Endodermal cell (in vitro differentiated cells): ENCODE measurements around the gene ZFYVE26. TPM values are rescaled to one million over a fixed set of nuclear protein-coding genes. Genes with fewer than 3 reads are reported as not detected.
"Not testable (repeated sequence)": the region's sequence is repeated elsewhere in the genome, so short reads cannot be mapped to it uniquely, and the experiment has no call there.

ENCODE experiments used
- DNase-seq: peaks from one replicate; pipeline ENCODE4 v3.0.0-alpha.2; 2017
- H3K27ac ChIP-seq: 2 replicates; pipeline ENCODE4 v1.5.1; 2013; ENCODE audit warnings: mild to moderate bottlenecking, low read depth, low read length, moderate library complexity
- H3K27me3 ChIP-seq: 2 replicates; pipeline ENCODE4 v1.6.1; 2013; ENCODE audit warnings: mild to moderate bottlenecking, low read length, moderate library complexity; ENCODE audit not compliant: insufficient read depth, control insufficient read depth, poor library complexity, severe bottlenecking
- H3K36me3 ChIP-seq: 2 replicates; pipeline ENCODE4 v1.7.0; 2013; ENCODE audit warnings: mild to moderate bottlenecking, low read length, moderate library complexity; ENCODE audit not compliant: control insufficient read depth, insufficient read depth
- H3K4me1 ChIP-seq: one replicate; pipeline ENCODE4 v1.7.0; 2013; ENCODE audit warnings: low read length; ENCODE audit not compliant: control insufficient read depth, insufficient read depth
- H3K4me3 ChIP-seq: 2 replicates; pipeline ENCODE4 v1.5.1; 2013; ENCODE audit warnings: mild to moderate bottlenecking, low read length, moderate library complexity
- H3K9ac ChIP-seq: 2 replicates; pipeline ENCODE4 v1.6.1; 2013; ENCODE audit warnings: mild to moderate bottlenecking, low read length, moderate library complexity; ENCODE audit not compliant: poor library complexity, severe bottlenecking; ENCODE audit errors: extremely low read depth
- H3K9me3 ChIP-seq: 2 replicates; pipeline ENCODE4 v1.6.1; 2013; ENCODE audit warnings: mild to moderate bottlenecking, low read length, moderate library complexity; ENCODE audit not compliant: control insufficient read depth
- H3K27ac Mint-ChIP-seq: 2 replicates; pipeline ENCODE4 v1.8.0; 2020; ENCODE audit warnings: mixed read lengths
- H3K27me3 Mint-ChIP-seq: 2 replicates; pipeline ENCODE4 v1.8.0; 2021; ENCODE audit warnings: mild to moderate bottlenecking, mixed read lengths; ENCODE audit not compliant: insufficient read depth
- H3K36me3 Mint-ChIP-seq: 2 replicates; pipeline ENCODE4 v1.8.0; 2020; ENCODE audit warnings: low read depth, mixed read lengths
- H3K4me1 Mint-ChIP-seq: 2 replicates; pipeline ENCODE4 v1.8.0; 2020; ENCODE audit warnings: mixed read lengths
- H3K4me3 Mint-ChIP-seq: 2 replicates; pipeline ENCODE4 v1.8.0; 2020; ENCODE audit warnings: mild to moderate bottlenecking, moderate library complexity, mixed read lengths
- H3K9me3 Mint-ChIP-seq: 2 replicates; pipeline ENCODE4 v1.8.0; 2020; ENCODE audit warnings: mild to moderate bottlenecking, mixed read lengths
- CTCF ChIP-seq: fragments of 200-600 bp; sonication (generic); conservative IDR thresholded peaks from 2 replicates; pipeline ENCODE4 v1.5.0; 2021; ENCODE audit warnings: antibody characterized with exemption, mild to moderate bottlenecking
- WGBS, 2 experiments: methylation state at CpG; one replicate each; pipeline versions ENCODE4 v1.1.5 to v1.1.7; 2013; ENCODE audit warnings: missing lambda C conversion rate in 2 of 2, mixed read lengths in 1 of 2; ENCODE audit not compliant: insufficient coverage in 1 of 2, insufficient read length in 1 of 2; 5-methylcytosine and 5-hydroxymethylcytosine counted together
- total RNA-seq, 2 donors: library from RNA; stranded (reverse); fragmentation: NEBNext Ultra II Directional in 1 of 2; extraction: Animal tissue kit (Norgen Biotek cat#: 25700) in 1 of 2; gene quantifications; 2 replicates in 1 of 2; 3 replicates in 1 of 2; pipeline ENCODE4 v1.2.1, GENCODE V29; 2021

ZFYVE26 gene
- total RNA-seq, 2 donors from 2014 or later = 27.4 to 29.4 TPM

- no peaks in the 10 kb centered on the region for H3K27me3 Mint-ChIP-seq
- H3K27ac ChIP-seq = no peak overlapping the region
Measured at GRCh38 chr14:67820428-67820971, 4.1 kb upstream of the ZFYVE26 start.

GRCh38 chr14:67819563-67820421, 3.4 kb upstream of the ZFYVE26 start, which contains the start of gene RAD51B:
TSS of gene RAD51B (plus strand) at chr14:67819779.
- DNase-seq = peak; percentile 95
- Histone ChIP-seq H3K9ac (peak within 1 kb of the TSS; percentile 97), H3K9me3 (no peaks in the 10 kb centered on the region), H3K4me1 (peaks cover 3% of the 10 kb centered on the region), H3K36me3 (no peaks in the 10 kb centered on the region), H3K27ac (no peak within 1 kb of the TSS), H3K4me3 (peak within 1 kb of the TSS; percentile 95), H3K27me3 (no peaks in the 10 kb centered on the region)
- peak within 1 kb of the TSS; percentile 99 for H3K4me3 Mint-ChIP-seq
- H3K9me3 Mint-ChIP-seq = no peaks in the 10 kb centered on the region
- peak within 1 kb of the TSS; percentile 100 for H3K27ac Mint-ChIP-seq
- 2 to 4% methylated on average over 12 to 30 of the region's 30 CpGs for WGBS, 2 experiments
- no peak for TF ChIP-seq CTCF
- no peaks in the 10 kb centered on the region for H3K27me3 Mint-ChIP-seq
- peaks cover 20% of the 10 kb centered on the region for H3K4me1 Mint-ChIP-seq
- H3K36me3 Mint-ChIP-seq = no peaks in the 10 kb centered on the region

More at GRCh38 chr14:67820428-67820971, 4.1 kb upstream of the ZFYVE26 start:
- no peak for TF ChIP-seq CTCF
- Mint-ChIP-seq H3K9me3 (no peaks in the 10 kb centered on the region), H3K27ac (peak overlapping the region; percentile 100), H3K36me3 (peaks cover 4% of the 10 kb centered on the region), H3K4me1 (peaks cover 13% of the 10 kb centered on the region), H3K4me3 (peak overlapping the region; percentile 99)
- Histone ChIP-seq H3K9me3 (no peaks in the 10 kb centered on the region), H3K4me1 (peaks cover under 1% of the 10 kb centered on the region), H3K27me3 (no peaks in the 10 kb centered on the region), H3K36me3 (no peaks in the 10 kb centered on the region), H3K4me3 (peak overlapping the region; percentile 95), H3K9ac (peak overlapping the region; percentile 97)
- WGBS, 2 experiments = 69 to 77% methylated on average over 10 to 13 of the region's 13 CpGs
- peak; percentile 54 for DNase-seq

- H3K36me3 ChIP-seq, H3K27me3 ChIP-seq, H3K27ac ChIP-seq, H3K36me3 Mint-ChIP-seq, H3K9ac ChIP-seq, H3K4me3 ChIP-seq, H3K27ac Mint-ChIP-seq, H3K9me3 Mint-ChIP-seq, DNase-seq, H3K9me3 ChIP-seq, H3K4me1 ChIP-seq, H3K27me3 Mint-ChIP-seq: not testable (repeated sequence)
- H3K4me3 Mint-ChIP-seq = peak overlapping the region; percentile 99
- WGBS, 2 experiments = 90 to 93% methylated on average over 5 to 6 of the region's 6 CpGs
- peaks cover 21% of the 10 kb centered on the region for H3K4me1 Mint-ChIP-seq
Measured at GRCh38 chr14:67818476-67818875, 2.1 kb upstream of the ZFYVE26 start.
